Measurements from ENCODE around the gene SCUBE3.

SCUBE3 gene

GRCh38 chr6:35259194-35259947 lies 45.6 kb downstream of the SCUBE3 start, which contains the start of gene ZNF76:
ZNF76 (plus strand) TSS chr6:35259735; CDS start chr6:35281152, 21,417 bp downstream.
- peak within 1 kb of the TSS; percentile 88 for H2AFZ ChIP-seq (ENCODE audit: low read depth, low read length, severe bottlenecking)

GRCh38 chr6:35259948-35260590 lies 46.3 kb downstream of the SCUBE3 start:
- peaks cover 41% of the 10 kb centered on the region; the same call in 1 of the 2 replicates for H3K79me2 ChIP-seq (ENCODE audit: insufficient read depth, low read length)
- TF ChIP-seq EZH2phosphoT487 (conservative IDR thresholded peaks at IDR 0.05; ENCODE audit: low read length) = no peak
- TF ChIP-seq, protein P1, sequence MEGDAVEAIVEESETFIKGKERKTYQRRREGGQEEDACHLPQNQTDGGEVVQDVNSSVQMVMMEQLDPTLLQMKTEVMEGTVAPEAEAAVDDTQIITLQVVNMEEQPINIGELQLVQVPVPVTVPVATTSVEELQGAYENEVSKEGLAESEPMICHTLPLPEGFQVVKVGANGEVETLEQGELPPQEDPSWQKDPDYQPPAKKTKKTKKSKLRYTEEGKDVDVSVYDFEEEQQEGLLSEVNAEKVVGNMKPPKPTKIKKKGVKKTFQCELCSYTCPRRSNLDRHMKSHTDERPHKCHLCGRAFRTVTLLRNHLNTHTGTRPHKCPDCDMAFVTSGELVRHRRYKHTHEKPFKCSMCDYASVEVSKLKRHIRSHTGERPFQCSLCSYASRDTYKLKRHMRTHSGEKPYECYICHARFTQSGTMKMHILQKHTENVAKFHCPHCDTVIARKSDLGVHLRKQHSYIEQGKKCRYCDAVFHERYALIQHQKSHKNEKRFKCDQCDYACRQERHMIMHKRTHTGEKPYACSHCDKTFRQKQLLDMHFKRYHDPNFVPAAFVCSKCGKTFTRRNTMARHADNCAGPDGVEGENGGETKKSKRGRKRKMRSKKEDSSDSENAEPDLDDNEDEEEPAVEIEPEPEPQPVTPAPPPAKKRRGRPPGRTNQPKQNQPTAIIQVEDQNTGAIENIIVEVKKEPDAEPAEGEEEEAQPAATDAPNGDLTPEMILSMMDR (IDR thresholded peaks at IDR 0.05; ENCODE audit: insufficient read depth, low read length, poor library complexity, severe bottlenecking) = no peak
- H4K20me1 ChIP-seq (ENCODE audit: low read depth, low read length) = no peaks in the 10 kb centered on the region
- H3F3A ChIP-seq (ENCODE audit: insufficient read depth) = peaks cover 18% of the 10 kb centered on the region
- H2AFZ ChIP-seq (ENCODE audit: low read depth, low read length, severe bottlenecking) = peak overlapping the region; percentile 88
- no peaks in the 10 kb centered on the region for H3K36me3 ChIP-seq (ENCODE audit: low read length)
- H3K9me2 ChIP-seq (replicated peaks; ENCODE audit: insufficient read depth, low read length) = no peaks in the 10 kb centered on the region
- peak overlapping the region; percentile 72 for H3K4me3 ChIP-seq (ENCODE audit: insufficient read depth, low read length, poor library complexity, severe bottlenecking)
- H3K27me3 ChIP-seq (ENCODE audit: low read length) = no peaks in the 10 kb centered on the region
- H3K27ac ChIP-seq (ENCODE audit: low read depth, low read length) = peak overlapping the region; percentile 72
- H3K9ac ChIP-seq (ENCODE audit: low read length) = peak overlapping the region; percentile 86
- H3K9me3 ChIP-seq (ENCODE audit: insufficient read depth, low read length) = no peaks in the 10 kb centered on the region
- H3K4me2 ChIP-seq (ENCODE audit: low read depth, low read length, poor library complexity, severe bottlenecking) = peak overlapping the region; percentile 77

More at GRCh38 chr6:35259194-35259947, 45.6 kb downstream of the SCUBE3 start, which contains the start of gene ZNF76:
- H3K9ac ChIP-seq (ENCODE audit: low read length) = peak within 1 kb of the TSS; percentile 86
- peak within 1 kb of the TSS; percentile 77 for H3K4me2 ChIP-seq (ENCODE audit: low read depth, low read length, poor library complexity, severe bottlenecking)
- H3K79me2 ChIP-seq (ENCODE audit: insufficient read depth, low read length) = peaks cover 34% of the 10 kb centered on the region; the same call in 1 of the 2 replicates
- TF ChIP-seq, protein P1 (IDR thresholded peaks at IDR 0.05; ENCODE audit: insufficient read depth, low read length, poor library complexity, severe bottlenecking) = peak; percentile 4
- TF ChIP-seq EZH2phosphoT487 (conservative IDR thresholded peaks at IDR 0.05; ENCODE audit: low read length) = no peak
- peak within 1 kb of the TSS; percentile 72 for H3K27ac ChIP-seq (ENCODE audit: low read depth, low read length)
- H3K27me3 ChIP-seq (ENCODE audit: low read length) = no peaks in the 10 kb centered on the region
- peak within 1 kb of the TSS; percentile 72 for H3K4me3 ChIP-seq (ENCODE audit: insufficient read depth, low read length, poor library complexity, severe bottlenecking)
- peaks cover 18% of the 10 kb centered on the region for H3F3A ChIP-seq (ENCODE audit: insufficient read depth)
- H3K9me3 ChIP-seq (ENCODE audit: insufficient read depth, low read length) = no peaks in the 10 kb centered on the region
- H3K9me2 ChIP-seq (replicated peaks; ENCODE audit: insufficient read depth, low read length) = no peaks in the 10 kb centered on the region
- no peaks in the 10 kb centered on the region for H3K36me3 ChIP-seq (ENCODE audit: low read length)
- H4K20me1 ChIP-seq (ENCODE audit: low read depth, low read length) = no peaks in the 10 kb centered on the region

DNA sequence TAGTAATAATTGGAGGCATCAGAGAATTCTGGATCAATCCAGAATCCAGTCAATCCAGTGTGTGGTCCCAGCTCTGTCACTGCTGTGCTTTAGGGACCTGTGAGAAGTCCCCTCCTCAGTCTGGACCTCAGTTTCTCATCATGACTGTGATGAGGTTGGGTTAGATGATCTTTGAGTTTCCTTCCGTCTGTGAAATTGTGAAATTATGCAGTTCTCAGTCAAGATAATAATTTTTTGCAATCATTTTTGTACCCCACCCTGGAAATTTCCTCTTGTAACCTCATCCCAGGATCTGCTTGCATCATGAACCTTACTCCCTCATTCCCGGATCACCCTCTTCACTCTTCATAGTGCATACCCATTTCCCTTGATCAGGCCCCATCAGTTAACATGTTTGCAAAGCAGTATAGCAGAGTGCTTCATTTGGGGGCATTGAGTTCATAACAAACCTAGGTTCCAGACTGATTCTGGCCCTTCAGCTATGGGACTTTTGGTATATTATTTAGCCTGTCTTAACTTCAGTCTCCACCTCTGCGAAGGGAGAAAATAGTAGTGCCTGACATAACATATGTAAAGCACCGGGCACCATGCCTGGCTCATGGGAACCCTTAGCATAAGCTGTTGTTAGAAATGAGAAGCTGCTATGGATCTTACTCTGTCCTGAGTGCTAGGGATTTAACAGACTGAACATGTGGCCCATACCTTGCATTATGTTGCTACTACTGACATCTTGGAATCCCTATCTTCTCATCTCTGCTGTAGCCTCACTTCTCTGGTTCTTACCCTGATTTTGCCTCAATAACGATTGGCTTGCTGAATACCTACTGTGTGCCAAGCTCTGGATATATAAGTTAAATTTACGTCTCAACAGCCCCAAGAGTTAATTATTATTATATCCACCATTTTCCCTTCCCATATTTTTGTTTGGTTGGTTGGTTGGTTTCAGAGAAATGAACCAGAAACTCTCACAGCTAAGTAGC lies 47.1 kb downstream of the SCUBE3 start:
- TF ChIP-seq, protein P1 (IDR thresholded peaks at IDR 0.05; ENCODE audit: insufficient read depth, low read length, poor library complexity, severe bottlenecking) = no peak
- TF ChIP-seq EZH2phosphoT487 (conservative IDR thresholded peaks at IDR 0.05; ENCODE audit: low read length) = no peak

More for the DNA sequence above, 47.1 kb downstream of the SCUBE3 start:
- Histone ChIP-seq H3K27me3 (ENCODE audit: low read length) (no peaks in the 10 kb centered on the region), H3K4me2 (ENCODE audit: low read depth, low read length, poor library complexity, severe bottlenecking) (peak overlapping the region; percentile 77), H4K20me1 (ENCODE audit: low read depth, low read length) (no peaks in the 10 kb centered on the region), H3F3A (ENCODE audit: insufficient read depth) (peaks cover 18% of the 10 kb centered on the region), H3K27ac (ENCODE audit: low read depth, low read length) (peak overlapping the region; percentile 72), H3K79me2 (ENCODE audit: insufficient read depth, low read length) (peaks cover 48% of the 10 kb centered on the region), H3K9me3 (ENCODE audit: insufficient read depth, low read length) (no peaks in the 10 kb centered on the region), H3K36me3 (ENCODE audit: low read length) (no peaks in the 10 kb centered on the region), H3K9ac (ENCODE audit: low read length) (peak overlapping the region; percentile 86), H3K4me3 (ENCODE audit: insufficient read depth, low read length, poor library complexity, severe bottlenecking) (peak overlapping the region; percentile 72), H2AFZ (ENCODE audit: low read depth, low read length, severe bottlenecking) (peak overlapping the region; percentile 88), H3K9me2 (replicated peaks; ENCODE audit: insufficient read depth, low read length) (no peaks in the 10 kb centered on the region)
